GM21390 (cell line): Measurements from ENCODE around the gene GSG1.

Experiments used
- ATAC-seq: cut with Tn5 transposase; IDR thresholded peaks from one replicate; pipeline ENCODE4 v1.9.1; 2021; ENCODE audit not compliant: unreplicated experiment

GSG1 gene

DNA sequence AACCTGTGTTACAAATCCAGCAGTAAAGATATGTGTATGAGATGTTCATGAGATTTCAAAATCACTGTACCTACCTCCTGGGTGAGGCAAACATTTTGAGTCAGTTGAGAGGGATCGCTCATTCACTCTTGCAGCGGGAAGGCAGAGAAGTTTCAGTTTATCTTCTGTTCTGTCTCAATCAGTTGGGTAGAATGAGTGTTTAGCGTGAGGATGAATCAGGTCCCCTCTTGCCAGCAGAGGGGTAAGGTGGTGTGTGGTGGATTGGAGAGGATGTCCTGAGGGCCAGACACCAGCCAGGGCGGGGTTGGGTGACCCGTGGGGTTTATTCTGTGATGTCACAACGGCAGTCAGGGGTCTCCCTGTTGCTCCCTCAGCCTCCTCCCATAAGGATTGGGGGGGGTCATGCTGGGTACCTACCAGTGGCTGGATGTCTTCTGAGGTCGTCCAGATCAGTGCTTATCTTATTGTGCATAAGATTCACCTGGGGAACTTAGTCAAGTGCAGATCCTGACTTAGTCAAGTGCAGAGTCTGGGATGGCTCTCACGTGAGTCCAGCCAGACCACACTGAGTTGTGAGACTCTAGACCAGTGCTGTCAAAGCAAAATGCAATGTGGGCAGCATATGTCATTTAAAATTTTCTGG is at the start of gene GSG1:
TSS of gene GSG1 (minus strand) at position 277 of the 643 bp plus-strand sequence. CDS start at position 122, 155 bp downstream.
- no peak for ATAC-seq

GRCh38 chr12:13153180-13153579 is 49.7 kb upstream of the GSG1 start:
- ATAC-seq = no peak

GRCh38 chr12:13152756-13153155 is 49.3 kb upstream of the GSG1 start:
- ATAC-seq = no peak

DNA sequence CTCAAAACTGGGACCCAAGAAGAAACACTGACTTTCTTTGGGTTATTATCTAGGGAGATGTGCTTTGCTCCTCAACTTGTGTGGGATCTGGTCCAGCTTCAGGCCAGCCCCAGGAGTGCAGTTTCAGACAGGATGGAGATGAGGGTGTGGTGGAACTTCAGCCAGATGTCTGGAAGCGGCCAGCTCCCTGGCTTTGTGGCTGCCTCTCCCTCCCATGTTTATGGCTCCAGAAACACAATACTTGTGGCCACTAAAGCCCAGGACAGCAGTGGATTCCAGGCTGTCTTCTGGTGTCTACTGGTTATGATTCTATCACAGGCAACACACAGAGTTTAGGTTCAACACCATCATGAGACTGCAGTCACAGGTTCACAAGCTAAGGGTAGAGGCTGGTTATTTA is 48.8 kb upstream of the GSG1 start:
- no peak for ATAC-seq

DNA sequence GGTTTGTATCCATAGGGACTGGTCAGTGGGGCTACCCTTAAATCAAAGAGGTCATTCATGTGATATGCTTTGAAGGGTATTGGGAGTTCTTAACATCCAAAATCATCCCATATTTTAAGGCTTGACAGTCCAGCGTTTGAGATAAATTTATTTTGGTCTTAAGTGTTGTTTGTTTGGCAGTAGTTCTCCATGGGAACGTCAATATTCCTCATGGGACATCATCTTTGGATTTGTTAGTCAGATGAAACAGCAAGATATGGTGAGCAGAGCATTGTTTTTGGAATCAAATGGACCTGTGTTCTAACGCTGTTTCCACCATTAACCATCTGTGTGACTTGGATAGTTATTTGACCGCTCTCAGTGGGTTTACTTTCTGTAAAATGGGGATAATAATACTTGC is 45.9 kb upstream of the GSG1 start:
- no peak for ATAC-seq

DNA sequence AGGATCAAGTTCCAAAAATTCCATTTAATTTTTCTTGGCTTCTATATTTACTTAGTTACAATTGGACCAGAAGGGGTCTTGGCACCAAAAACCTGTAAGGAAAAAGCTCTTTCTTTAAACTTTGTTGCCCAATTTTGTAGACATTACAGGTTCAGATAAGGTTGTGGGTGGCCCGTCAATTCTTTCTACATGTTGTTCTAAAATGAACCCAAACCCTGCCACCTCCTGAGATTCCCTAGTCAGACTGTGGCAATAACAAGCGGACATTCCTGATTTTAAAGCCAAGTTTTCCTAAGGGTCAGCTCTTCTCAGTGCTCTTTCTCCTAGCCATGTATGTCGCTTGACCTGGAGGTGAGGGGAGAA is 45.0 kb upstream of the GSG1 start:
- no peak for ATAC-seq

DNA sequence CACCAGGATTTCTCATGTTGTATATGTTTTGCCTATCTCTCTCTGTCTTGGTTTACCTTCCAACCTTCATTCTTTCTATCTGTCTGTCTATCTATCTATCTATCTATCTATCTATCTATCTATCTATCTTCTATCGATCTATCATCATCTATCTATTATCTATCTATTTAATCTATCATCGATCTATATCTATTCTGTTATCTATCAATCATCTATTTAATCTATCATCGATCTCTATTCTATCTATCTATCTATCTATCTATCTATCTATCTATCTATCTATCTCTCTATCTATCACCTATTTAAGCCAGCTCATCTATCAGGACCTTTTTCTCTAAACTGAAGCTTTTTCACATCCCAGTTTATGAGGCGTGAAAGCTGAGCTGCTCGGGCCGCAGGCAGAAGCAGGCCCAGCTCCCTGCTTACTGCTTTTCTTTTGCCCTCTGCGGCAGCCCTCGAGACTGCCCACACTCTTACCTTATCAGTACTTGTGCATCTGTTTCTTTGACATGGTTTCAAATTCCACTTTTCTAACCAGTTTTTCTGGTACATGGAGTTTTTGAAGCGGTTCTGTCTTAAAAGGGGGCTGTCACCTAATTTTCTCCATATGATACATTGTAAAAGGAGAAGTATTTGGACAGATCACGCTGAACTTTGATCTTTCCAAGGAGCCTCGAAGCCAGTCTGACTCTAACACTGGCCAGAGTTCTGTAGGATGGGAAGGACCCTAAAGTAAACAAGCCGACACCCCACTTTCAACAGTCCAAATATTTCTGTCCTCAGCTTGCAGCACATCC is 44.4 kb upstream of the GSG1 start:
- no peak for ATAC-seq

GRCh38 chr12:13146336-13146938 is 43.0 kb upstream of the GSG1 start:
- no peak for ATAC-seq

DNA sequence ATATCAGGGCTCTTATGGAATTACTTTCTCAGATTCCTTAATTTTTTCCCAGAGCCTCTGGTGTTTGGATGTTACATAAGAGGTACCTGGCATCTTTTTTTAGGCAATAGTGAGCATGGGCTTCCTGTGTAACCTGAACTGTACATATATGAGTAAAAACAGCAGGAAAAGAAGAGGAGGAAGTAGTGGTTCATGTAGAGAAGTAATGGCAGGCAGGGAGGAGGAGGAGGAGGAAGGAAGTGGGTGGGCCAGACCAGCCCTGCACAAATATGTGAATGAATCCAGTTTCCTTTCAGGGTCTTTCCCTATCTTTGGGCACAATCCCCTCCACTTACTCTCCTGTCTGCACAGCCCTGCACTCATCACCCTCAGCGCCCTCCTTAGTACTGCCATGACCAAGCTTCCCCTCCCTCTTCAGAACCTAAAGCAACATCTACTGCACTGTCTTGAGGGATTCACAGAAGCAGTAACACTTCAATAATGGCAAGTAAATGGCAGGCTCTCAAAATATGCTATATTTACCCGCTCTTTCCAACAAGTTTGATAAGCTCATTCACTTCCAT is 40.9 kb upstream of the GSG1 start:
- no peak for ATAC-seq

- no peak for ATAC-seq
Measured at GRCh38 chr12:13142747-13143146, 39.3 kb upstream of the GSG1 start.

GRCh38 chr12:13141686-13142085 is 38.2 kb upstream of the GSG1 start:
- no peak for ATAC-seq

DNA sequence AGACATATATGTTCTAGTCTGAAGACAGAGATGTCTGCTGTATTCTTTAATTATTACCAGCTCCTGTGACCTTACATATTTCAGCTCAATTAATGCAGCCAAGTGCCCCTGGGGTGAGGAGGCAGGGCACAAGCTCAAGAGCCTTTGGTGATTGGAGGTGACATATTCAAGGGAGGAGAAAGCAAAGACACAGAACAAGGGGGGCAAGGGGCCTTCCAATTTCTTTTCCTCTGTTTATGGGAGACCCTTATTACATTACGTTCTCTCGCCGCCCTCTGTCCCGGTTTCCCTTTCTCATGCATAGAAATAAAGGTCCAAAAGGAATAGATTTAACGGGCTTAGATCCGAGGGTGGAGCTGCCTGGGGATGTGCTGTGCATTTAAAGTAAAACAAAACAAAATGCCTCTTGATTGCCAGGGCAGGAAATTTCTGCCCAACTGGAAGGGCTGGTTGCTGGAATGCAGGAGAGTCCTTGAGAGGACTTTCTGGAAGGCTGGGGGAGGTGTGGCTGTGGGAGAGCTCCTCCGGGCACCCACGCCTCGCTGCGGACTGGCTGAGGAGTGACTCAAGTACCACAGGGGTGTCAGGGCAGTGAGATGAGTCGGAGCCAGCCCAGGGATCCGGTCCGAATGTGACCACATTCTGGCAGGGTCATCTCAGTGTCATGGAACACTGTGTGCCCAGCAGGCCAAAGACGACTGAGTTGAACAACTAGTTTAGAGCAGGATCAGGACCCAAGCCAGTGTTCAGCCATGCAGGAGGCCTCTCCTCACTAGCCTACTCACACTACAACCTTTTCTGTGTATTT is 32.1 kb upstream of the GSG1 start:
- ATAC-seq = no peak

- no peak for ATAC-seq
Measured at GRCh38 chr12:13133886-13134285, 30.4 kb upstream of the GSG1 start.

DNA sequence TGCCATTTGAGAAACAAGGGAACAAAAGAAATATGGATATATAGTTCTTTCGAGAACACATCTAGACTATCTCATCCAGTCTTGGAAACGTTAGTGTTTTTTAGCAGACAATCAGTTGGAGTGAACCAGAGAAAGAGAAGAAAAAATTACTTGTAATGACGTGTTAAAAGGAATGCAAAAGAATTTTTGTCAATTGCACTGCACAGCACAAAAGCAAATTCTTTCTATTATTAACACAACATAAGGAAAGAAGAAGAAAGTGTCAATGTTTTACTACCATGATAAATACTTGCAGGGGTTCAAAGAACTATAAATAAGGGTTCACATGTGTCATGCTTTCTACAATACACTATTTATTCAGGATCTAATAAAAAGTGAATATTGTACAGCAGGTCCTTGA is 27.5 kb upstream of the GSG1 start:
- ATAC-seq = no peak

- ATAC-seq = no peak
Measured at GRCh38 chr12:13128291-13128965, 25.0 kb upstream of the GSG1 start.

DNA sequence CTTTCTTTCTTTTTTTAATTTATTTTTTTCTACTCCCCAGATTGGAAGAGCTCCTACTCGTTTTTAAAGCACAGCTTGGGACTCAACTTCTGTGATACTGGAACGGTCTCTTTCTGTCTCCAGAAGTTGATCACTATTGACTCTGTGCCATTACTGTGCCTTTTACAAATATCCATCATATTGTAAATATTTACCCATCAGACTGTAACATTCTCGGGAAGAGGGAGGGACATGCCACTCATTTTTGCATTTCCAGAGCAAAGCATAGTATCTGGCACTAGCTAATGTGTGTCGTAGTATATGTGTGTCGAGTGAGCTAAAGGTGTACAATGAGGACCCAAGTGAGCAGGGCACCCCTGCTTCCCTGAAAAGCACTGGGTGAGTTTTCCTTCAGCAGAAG is 24.0 kb upstream of the GSG1 start:
- ATAC-seq = no peak

DNA sequence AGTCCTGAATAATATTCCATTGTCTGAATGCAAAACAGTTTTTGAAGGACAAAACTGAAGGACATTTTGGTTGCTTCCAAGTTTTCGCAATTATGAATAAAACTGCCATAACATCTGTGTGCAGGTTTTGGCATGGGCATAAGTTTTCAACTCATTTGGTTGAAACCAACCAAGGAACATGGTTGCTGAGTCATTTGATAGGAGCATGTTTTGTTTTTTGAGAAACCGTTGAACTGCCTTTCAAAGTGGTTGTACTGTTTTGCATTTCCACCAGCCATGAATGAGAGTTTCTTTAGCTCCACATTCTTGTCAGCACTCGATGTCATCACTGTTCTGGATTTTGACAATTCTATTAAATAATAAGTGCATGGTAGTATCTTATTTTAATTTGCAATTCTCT is 23.0 kb upstream of the GSG1 start:
- no peak for ATAC-seq

DNA sequence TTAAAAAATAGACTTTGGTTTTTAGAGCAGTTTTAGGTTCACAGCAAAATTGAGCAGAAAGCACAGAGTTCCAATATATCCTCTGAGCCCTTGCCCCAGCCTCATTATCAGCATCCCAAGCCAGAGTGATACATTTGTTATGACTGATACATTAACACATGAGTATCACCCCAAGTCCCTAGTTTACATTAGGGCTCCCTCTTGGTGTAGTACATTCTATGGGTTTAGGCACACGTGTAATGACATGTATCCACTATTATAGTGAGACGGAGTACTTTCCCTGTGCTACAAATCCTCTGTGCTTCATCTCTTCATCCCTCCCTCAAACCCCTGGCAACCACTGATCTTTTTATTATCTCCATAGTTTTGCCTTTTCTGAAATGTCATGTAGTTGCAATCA is 22.5 kb upstream of the GSG1 start:
- ATAC-seq = no peak

DNA sequence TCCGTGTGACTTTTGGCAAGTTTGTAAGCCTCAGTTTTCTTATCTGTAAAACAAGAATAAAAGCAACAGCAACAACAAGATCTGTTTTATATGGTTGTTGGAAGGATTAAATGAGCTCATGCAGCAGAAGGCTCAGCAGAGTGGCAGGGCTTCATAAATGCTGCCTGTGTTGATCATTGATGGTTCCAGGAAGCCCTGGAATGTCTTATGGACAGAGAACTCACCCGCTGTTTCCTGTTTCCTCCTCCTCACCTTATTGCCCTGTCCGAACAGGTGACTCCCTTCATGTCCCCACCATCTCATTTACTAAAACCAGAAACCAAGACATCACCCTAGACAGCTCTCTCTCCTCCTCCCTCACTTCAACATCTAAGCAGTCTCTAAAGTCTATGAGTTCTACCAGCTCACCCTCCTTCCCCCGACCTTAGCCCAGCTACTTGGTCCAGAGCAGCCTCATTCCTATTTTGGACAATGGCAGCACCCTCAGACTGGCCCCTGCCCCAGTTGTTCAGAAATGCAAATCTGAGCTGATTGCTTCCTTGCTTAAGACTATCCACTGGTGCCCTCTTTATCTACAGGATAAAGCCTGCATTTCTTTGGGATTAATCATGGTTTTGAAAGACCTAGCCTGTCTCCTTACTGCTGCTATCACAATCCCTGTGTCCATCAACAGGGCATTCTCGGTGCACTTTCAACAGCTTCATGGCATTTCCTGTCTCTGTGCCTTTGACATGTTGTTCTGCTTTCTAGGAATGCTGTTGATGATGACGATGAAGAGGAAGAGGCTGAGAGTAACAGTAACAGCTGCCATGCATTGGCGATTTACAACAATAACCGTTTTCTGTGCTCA is 21.4 kb upstream of the GSG1 start:
- no peak for ATAC-seq

DNA sequence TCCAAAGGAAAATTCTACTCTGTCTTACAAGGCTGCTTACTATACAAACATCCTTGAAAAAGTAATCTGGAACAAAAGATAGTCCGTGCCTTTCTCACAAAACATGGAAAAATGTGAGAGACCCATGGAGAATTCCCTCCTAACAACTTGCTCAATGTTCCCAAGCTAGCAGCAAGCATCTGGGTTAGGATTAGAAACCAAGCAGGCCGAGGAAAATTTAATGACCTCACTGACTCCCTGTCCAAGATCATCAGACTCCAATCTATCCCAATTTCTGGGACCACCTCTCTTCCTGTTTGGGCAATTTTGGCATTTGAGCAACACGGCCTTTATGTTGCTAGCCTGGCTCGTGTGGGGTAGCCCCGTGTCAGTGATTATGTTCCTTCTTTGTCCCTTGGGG is 18.1 kb upstream of the GSG1 start:
- no peak for ATAC-seq
